ENCODE measurements around the gene ZNF41.

GRCh38 chrX:47498411-47498810 is 15.4 kb upstream of the ZNF41 start:
- TF ChIP-seq POLR2AphosphoS5 (IDR thresholded peaks at IDR 0.05) = no peak
- TF ChIP-seq, protein P1, sequence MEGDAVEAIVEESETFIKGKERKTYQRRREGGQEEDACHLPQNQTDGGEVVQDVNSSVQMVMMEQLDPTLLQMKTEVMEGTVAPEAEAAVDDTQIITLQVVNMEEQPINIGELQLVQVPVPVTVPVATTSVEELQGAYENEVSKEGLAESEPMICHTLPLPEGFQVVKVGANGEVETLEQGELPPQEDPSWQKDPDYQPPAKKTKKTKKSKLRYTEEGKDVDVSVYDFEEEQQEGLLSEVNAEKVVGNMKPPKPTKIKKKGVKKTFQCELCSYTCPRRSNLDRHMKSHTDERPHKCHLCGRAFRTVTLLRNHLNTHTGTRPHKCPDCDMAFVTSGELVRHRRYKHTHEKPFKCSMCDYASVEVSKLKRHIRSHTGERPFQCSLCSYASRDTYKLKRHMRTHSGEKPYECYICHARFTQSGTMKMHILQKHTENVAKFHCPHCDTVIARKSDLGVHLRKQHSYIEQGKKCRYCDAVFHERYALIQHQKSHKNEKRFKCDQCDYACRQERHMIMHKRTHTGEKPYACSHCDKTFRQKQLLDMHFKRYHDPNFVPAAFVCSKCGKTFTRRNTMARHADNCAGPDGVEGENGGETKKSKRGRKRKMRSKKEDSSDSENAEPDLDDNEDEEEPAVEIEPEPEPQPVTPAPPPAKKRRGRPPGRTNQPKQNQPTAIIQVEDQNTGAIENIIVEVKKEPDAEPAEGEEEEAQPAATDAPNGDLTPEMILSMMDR (IDR thresholded peaks at IDR 0.05) = no peak

Data from prostate gland (tissue), 2 donors.